Measurements from ENCODE around the gene TRIM26. TPM values are rescaled to one million over a fixed set of nuclear protein-coding genes. Genes with fewer than 3 reads are reported as not detected.

TRIM26 gene
- total and polyA plus RNA-seq, 2 of the 8 experiments (the other 6 are each of a cell fraction or from before 2014, with no cell fraction given): 21.5 to 32.3 TPM

DNA sequence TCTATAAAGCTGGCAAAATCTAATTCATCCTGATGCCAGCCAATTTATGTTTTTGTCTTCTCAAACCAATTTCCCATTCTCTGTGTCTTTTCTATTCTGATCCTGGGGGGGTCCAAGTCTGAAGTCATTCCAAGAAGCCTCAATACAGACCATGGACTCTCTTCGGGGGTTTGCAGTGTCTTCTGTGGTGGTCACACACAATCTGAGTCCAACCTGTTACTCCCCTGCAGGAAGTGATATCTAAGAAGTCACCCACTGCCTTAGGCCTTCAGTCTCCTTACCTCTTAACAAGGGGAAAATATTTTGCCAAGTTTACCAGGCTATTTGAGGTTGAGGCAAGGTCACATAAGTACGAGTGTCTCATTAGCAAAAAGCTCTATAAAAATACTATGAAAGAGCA is 1.9 kb downstream of the TRIM26 start:
- no peak overlapping the region for H3K4me3 ChIP-seq (ENCODE audit: extremely low read depth in 1 of 4, insufficient read depth in 2 of 4, low read depth in 3 of 4, low read length in 4 of 4)
- no peak for FAIRE-seq
- no peak overlapping the region for H3K9ac ChIP-seq (replicated peaks in 1 of 4; ENCODE audit: extremely low read depth in 1 of 4, low read depth in 3 of 4, low read length in 3 of 4)

More for the DNA sequence above, 1.9 kb downstream of the TRIM26 start:
- Histone ChIP-seq H3K36me3 (ENCODE audit: control insufficient read depth in 2 of 4, insufficient read depth in 4 of 4, low read length in 3 of 4) (no peaks in the 10 kb centered on the region; a peak in 1 of 8 replicates), H3K27ac (ENCODE audit: low read depth, low read length) (no peak overlapping the region), H3K18ac (ENCODE audit: extremely low read depth, low read length) (no peak overlapping the region), H2BK12ac (ENCODE audit: low read depth, low read length) (no peak overlapping the region), H3K23me2 (ENCODE audit: low read depth, low read length) (peaks cover 16% of the 10 kb centered on the region), H3K14ac (ENCODE audit: insufficient read length) (no peak overlapping the region), H3K79me2 (ENCODE audit: control insufficient read depth in 1 of 2, insufficient read depth in 2 of 2, low read length in 2 of 2) (peaks cover 0 to 55% of the 10 kb centered on the region in 2 experiments; a peak in 3 of 4 replicates), H3K4ac (replicated peaks; ENCODE audit: insufficient read length, low read depth, low read length) (no peak overlapping the region), H3K23ac (ENCODE audit: insufficient read length) (no peak overlapping the region), H2AFZ (ENCODE audit: low read length) (no peak overlapping the region), H4K8ac (ENCODE audit: extremely low read depth, insufficient read depth, low read length) (no peak overlapping the region), H3K4me2 (ENCODE audit: insufficient read depth in 1 of 2, low read depth in 2 of 2, low read length in 2 of 2) (peak overlapping the region in 1 of 2 experiments; percentile 5; a peak in 1 of 4 replicates), H3K4me1 (replicated peaks in 1 of 4; ENCODE audit: control insufficient read depth in 3 of 4, insufficient read depth in 4 of 4, low read length in 3 of 4) (peaks cover 5 to 22% (median 13%) of the 10 kb centered on the region in 4 experiments), H2BK15ac (ENCODE audit: low read length) (no peak overlapping the region), H3K27me3 (replicated peaks in 1 of 4; ENCODE audit: control insufficient read depth in 3 of 4, extremely low read depth in 1 of 4, insufficient read depth in 3 of 4, low read length in 3 of 4) (no peaks in the 10 kb centered on the region; a peak in 1 of 7 replicates), H3K9me3 (ENCODE audit: insufficient read depth in 2 of 2, low read depth in 1 of 2, low read length in 1 of 2) (no peaks in the 10 kb centered on the region), H4K91ac (replicated peaks; ENCODE audit: insufficient read length, low read length) (no peak overlapping the region), H2BK5ac (ENCODE audit: low read depth, low read length) (no peak overlapping the region), H3K56ac (replicated peaks; ENCODE audit: insufficient read length, low read depth, low read length) (no peak overlapping the region), H2AK5ac (ENCODE audit: low read depth, low read length) (no peak overlapping the region), H2BK20ac (ENCODE audit: low read length) (no peak overlapping the region), H2BK120ac (replicated peaks; ENCODE audit: low read depth, low read length) (no peak overlapping the region), H4K5ac (ENCODE audit: insufficient read length, low read depth, low read length) (no peak overlapping the region), H4K20me1 (replicated peaks in 1 of 2; ENCODE audit: control insufficient read depth in 1 of 2, insufficient read depth in 2 of 2, low read length in 2 of 2) (peaks cover 7 to 20% of the 10 kb centered on the region in 2 experiments), H3K79me1 (ENCODE audit: low read depth, low read length) (peaks cover 16% of the 10 kb centered on the region; the same call in 1 of the 2 replicates)
- CTCF ChIA-PET (ENCODE audit: partially characterized antibody): no interaction called here
- DNase-seq (ENCODE audit: low read depth in 1 of 2, low spot score in 2 of 2): no peak
- TF ChIP-seq SIX5 (IDR thresholded peaks at IDR 0.05; ENCODE audit: low read depth, low read length) (no peak), SP1 (IDR thresholded peaks at IDR 0.05; ENCODE audit: low read depth, low read length) (no peak), GABPA (IDR thresholded peaks at IDR 0.05; ENCODE audit: borderline replicate concordance, insufficient read depth, low read length) (no peak), POLR2AphosphoS5 (IDR thresholded peaks at IDR 0.05; ENCODE audit: low read depth, low read length) (no peak), TBP (IDR thresholded peaks at IDR 0.05; ENCODE audit: low read depth, low read length) (no peak), RNF2 (IDR thresholded peaks at IDR 0.05; ENCODE audit: borderline replicate concordance, low read depth, low read length, missing control alignments, poor library complexity, severe bottlenecking) (no peak), KDM5A (IDR thresholded peaks at IDR 0.05; ENCODE audit: low read length) (no peak), RXRA (IDR thresholded peaks at IDR 0.05; ENCODE audit: insufficient read depth, low read depth, low read length) (no peak), RAD21 (IDR thresholded peaks at IDR 0.05 in 1 of 2, conservative IDR thresholded peaks at IDR 0.05 in 1 of 2; ENCODE audit: low read depth in 2 of 2, low read length in 2 of 2) (no peak), SIN3A (conservative IDR thresholded peaks at IDR 0.05 in 1 of 2, IDR thresholded peaks at IDR 0.05 in 1 of 2; ENCODE audit: low read depth in 1 of 2, low read length in 2 of 2) (no peak), BCL11A (IDR thresholded peaks at IDR 0.05; ENCODE audit: low read depth in 2 of 2, low read length in 2 of 2) (no peak), GTF2F1 (IDR thresholded peaks at IDR 0.05; ENCODE audit: borderline replicate concordance, low read depth, low read length) (no peak), KDM4A (IDR thresholded peaks at IDR 0.05; ENCODE audit: low read depth, low read length, severe bottlenecking) (no peak), CBX5 (IDR thresholded peaks at IDR 0.05; ENCODE audit: low read depth, low read length) (no peak)
- POLR2A ChIA-PET (ENCODE audit: partially characterized antibody): interaction anchor here (1.2 kb wide), 1 partner anchor 109 kb away, joined by 3 read pairs; no protein-coding TSS in a partner anchor
- WGBS, 2 experiments (ENCODE audit: extremely low coverage in 1 of 2, insufficient coverage in 1 of 2, insufficient read length in 1 of 2, insufficient replicate concordance in 2 of 2, low coverage in 1 of 2, low lambda C conversion rate in 2 of 2, missing lambda C conversion rate in 1 of 2): 88% methylated on average over 2 of the region's 2 CpGs; no CpG with 5 or more reads in 1 of the 2 experiments
